Measurements from ENCODE around the gene MGA.

MGA gene

GRCh38 chr15:41671656-41672648 is 11.7 kb downstream of the MGA start:
- peaks cover 4% of the 10 kb centered on the region; the same call in 1 of the 2 replicates for H3K4me1 ChIP-seq (ENCODE audit: control insufficient read depth, low read length)

GRCh38 chr15:41675337-41675736 is 15.1 kb downstream of the MGA start:
- Histone ChIP-seq H3K27ac (ENCODE audit: low read depth, low read length) (no peak overlapping the region), H3K4me2 (ENCODE audit: low read length) (no peak overlapping the region), H3K79me2 (ENCODE audit: control insufficient read depth, low read length) (peaks cover 100% of the 10 kb centered on the region), H3K36me3 (ENCODE audit: control insufficient read depth, low read length) (peaks cover 22% of the 10 kb centered on the region), H3K4me1 (ENCODE audit: control insufficient read depth, low read length) (peaks cover 4% of the 10 kb centered on the region; the same call in 1 of the 2 replicates), H3F3A (ENCODE audit: control insufficient read depth, insufficient read depth) (0 out of 2 replicates have a peak, but pooled peaks cover 2% of the 10 kb centered on the region), H4K20me1 (ENCODE audit: control insufficient read depth, insufficient read depth, low read depth, low read length) (peaks cover 8% of the 10 kb centered on the region), H3K9me3 (ENCODE audit: control insufficient read depth, insufficient read depth, low read length) (no peaks in the 10 kb centered on the region), H3K27me3 (ENCODE audit: control insufficient read depth, low read length) (no peaks in the 10 kb centered on the region), H3K4me3 (ENCODE audit: low read length) (no peak overlapping the region), H3K9me2 (replicated peaks; ENCODE audit: control insufficient read depth, low read length) (no peaks in the 10 kb centered on the region)
- no peak for TF ChIP-seq EZH2phosphoT487 (IDR thresholded peaks at IDR 0.05; ENCODE audit: borderline replicate concordance, low read length)
- no peak for TF ChIP-seq CTCF (IDR thresholded peaks at IDR 0.05; ENCODE audit: low read depth, low read length, poor library complexity, severe bottlenecking)

More at GRCh38 chr15:41671656-41672648, 11.7 kb downstream of the MGA start:
- H3K27ac ChIP-seq (ENCODE audit: low read depth, low read length) = no peak overlapping the region
- H3K4me3 ChIP-seq (ENCODE audit: low read length) = no peak overlapping the region
- H3F3A ChIP-seq (ENCODE audit: control insufficient read depth, insufficient read depth) = 0 out of 2 replicates have a peak, but pooled peaks cover 2% of the 10 kb centered on the region
- peaks cover 100% of the 10 kb centered on the region for H3K79me2 ChIP-seq (ENCODE audit: control insufficient read depth, low read length)
- no peak overlapping the region for H3K4me2 ChIP-seq (ENCODE audit: low read length)
- TF ChIP-seq EZH2phosphoT487 (IDR thresholded peaks at IDR 0.05; ENCODE audit: borderline replicate concordance, low read length) = no peak
- no peak for TF ChIP-seq CTCF (IDR thresholded peaks at IDR 0.05; ENCODE audit: low read depth, low read length, poor library complexity, severe bottlenecking)
- H3K9me2 ChIP-seq (replicated peaks; ENCODE audit: control insufficient read depth, low read length) = no peaks in the 10 kb centered on the region
- H3K27me3 ChIP-seq (ENCODE audit: control insufficient read depth, low read length) = no peaks in the 10 kb centered on the region
- peaks cover 36% of the 10 kb centered on the region for H3K36me3 ChIP-seq (ENCODE audit: control insufficient read depth, low read length)
- peaks cover 9% of the 10 kb centered on the region for H4K20me1 ChIP-seq (ENCODE audit: control insufficient read depth, insufficient read depth, low read depth, low read length)
- H3K9me3 ChIP-seq (ENCODE audit: control insufficient read depth, insufficient read depth, low read length) = no peaks in the 10 kb centered on the region

- H3K27me3 ChIP-seq (ENCODE audit: control insufficient read depth, low read length) = no peaks in the 10 kb centered on the region
- no peaks in the 10 kb centered on the region for H3K4me1 ChIP-seq (ENCODE audit: control insufficient read depth, low read length)
- H4K20me1 ChIP-seq (ENCODE audit: control insufficient read depth, insufficient read depth, low read depth, low read length) = peaks cover 5% of the 10 kb centered on the region
- no peak overlapping the region for H3K27ac ChIP-seq (ENCODE audit: low read depth, low read length)
- H3K4me3 ChIP-seq (ENCODE audit: low read length) = no peak overlapping the region
- H3K9me2 ChIP-seq (replicated peaks; ENCODE audit: control insufficient read depth, low read length) = no peaks in the 10 kb centered on the region
- TF ChIP-seq CTCF (IDR thresholded peaks at IDR 0.05; ENCODE audit: low read depth, low read length, poor library complexity, severe bottlenecking) (no peak), EZH2phosphoT487 (IDR thresholded peaks at IDR 0.05; ENCODE audit: borderline replicate concordance, low read length) (no peak)
- H3K4me2 ChIP-seq (ENCODE audit: low read length) = no peak overlapping the region
- H3F3A ChIP-seq (ENCODE audit: control insufficient read depth, insufficient read depth) = 0 out of 2 replicates have a peak, but pooled peaks cover 2% of the 10 kb centered on the region
- peaks cover 99% of the 10 kb centered on the region for H3K79me2 ChIP-seq (ENCODE audit: control insufficient read depth, low read length)
- H3K9me3 ChIP-seq (ENCODE audit: control insufficient read depth, insufficient read depth, low read length) = no peaks in the 10 kb centered on the region
- H3K36me3 ChIP-seq (ENCODE audit: control insufficient read depth, low read length) = peaks cover 11% of the 10 kb centered on the region
Observed at GRCh38 chr15:41678742-41679141, 18.5 kb downstream of the MGA start.

All from DOHH2 (cell line).